HG03045 (cell line): Measurements from ENCODE around the gene GPR161.

ENCODE experiments used
- ATAC-seq: cut with Tn5 transposase; IDR thresholded peaks from one replicate; pipeline ENCODE4 v1.9.1; 2021; ENCODE audit warnings: mild to moderate bottlenecking, moderate library complexity; ENCODE audit not compliant: unreplicated experiment

Gene GPR161

DNA sequence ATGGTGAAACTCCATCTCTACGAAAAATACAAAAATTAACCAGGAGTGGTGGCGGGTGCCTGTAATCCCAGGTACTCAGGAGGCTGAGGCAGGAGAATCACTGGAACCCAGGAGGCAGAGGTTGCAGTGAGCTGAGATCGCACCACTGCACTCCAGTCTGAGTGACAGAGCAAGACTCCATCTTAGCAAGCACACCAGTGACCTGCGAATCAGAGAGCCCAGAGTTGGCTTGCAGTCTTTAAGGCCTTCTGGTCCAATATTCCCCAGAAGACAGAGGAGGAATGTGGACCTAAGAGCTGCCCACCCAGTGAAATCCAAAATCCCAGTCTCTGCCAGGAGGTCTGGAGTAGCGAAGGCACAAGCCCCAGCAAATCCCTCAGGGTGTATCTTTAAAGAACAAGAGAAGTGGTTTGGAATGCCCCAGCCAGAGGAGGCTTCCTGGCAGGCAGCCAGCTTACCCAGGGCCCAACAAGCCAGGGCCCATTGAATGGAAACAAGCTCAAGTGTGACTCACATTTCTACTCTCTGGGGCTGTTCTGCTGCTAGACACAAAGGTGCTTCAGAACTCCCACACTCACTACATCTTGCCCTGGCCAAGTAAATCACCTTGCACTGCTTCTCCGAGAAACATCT, 23.9 kb downstream of the GPR161 start:
- no peak for ATAC-seq

DNA sequence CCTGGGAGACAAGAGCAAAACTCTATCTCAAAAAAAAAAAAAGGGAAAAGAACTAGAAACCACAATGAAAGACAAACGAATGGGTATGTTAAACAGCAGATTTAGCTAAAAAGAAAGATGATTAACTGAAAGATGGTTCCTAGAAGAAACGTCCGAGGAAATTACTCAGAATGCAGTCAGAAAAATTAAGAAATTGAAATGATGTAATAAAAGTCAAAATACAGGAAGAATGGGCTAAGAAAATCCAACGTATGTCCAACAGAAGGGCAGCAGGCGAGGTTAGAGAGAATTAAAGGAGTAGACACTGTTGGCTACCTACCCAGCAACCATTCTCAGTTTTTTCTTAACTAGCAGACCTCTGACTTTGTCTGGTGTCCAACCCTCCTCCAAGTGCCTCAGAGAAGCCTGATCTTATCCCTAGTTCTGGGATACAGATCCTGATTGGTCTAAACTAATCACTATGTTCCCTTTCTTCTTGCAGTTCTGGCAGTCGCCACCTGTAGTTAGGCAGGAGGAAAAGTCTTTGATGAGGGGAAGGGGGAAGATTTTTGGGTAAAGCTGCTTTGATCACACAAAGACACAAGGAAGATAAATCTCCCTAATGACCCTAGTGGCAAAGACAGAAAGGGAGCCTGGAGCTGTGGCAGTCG, 25.7 kb downstream of the GPR161 start:
- ATAC-seq, result no peak

DNA sequence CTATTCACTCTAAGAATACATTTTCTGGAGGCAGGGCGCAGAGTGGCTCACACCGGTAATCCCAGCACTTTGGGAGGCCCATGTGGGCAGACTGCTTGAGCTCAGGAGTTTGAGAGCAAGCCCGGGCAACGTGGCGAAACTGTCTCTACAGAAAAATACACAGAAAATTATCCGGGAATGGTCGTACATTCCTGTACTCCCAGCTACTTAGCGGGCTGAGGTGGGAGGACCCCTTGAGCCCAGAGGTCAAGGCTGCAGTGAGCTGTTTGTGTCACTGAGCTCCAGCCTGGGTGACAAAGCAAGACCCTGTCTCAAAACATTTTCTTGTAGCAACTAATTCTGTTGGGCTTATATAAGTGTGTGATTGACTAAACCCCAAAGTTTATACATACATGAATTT, 30.5 kb downstream of the GPR161 start:
- no peak for ATAC-seq

GRCh38 chr1:168105846-168106245, 30.9 kb downstream of the GPR161 start:
- no peak for ATAC-seq

DNA sequence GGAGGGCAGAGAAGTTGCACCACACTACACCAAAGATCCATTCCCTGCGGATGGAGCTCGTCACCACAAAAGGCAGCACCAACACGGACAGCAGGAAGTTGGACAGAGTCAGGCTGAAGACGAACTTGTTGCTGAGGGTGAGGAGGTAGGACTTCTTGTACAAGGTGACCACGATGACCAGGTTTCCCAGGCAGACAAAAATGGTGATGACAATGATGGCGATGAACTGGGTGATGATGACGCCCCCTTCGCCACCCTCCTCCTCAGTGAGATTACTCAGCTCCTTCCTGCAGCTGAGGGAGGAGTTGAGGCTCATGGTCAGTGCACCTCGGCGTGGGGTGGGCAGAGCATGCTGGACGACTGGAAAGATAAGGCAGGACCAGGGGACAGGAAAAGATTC, 32.2 kb downstream of the GPR161 start:
- no peak for ATAC-seq

- no peak for ATAC-seq
Observed at GRCh38 chr1:168102487-168102886, 34.2 kb downstream of the GPR161 start.

DNA sequence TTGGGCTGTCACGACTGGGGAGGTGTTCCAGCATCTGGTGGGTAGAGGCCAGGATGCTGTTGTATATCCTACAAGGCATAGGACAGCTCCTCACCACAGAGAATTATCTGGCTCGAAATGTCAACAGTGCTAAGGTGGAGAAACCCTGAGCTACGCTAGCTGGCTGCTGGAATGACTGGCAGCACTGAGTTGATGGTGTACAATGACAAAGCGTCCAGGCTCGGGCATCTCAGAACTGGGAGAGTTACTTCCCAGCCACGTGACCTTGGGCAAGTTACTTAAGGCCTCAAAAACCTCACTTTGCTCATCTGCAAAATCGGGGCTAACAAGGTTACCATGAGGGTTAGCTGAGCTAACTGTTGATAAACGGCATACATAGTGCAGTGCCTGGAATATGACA, 35.4 kb downstream of the GPR161 start:
- ATAC-seq, result no peak

GRCh38 chr1:168100315-168101002, 36.3 kb downstream of the GPR161 start:
- ATAC-seq, result no peak

GRCh38 chr1:168099337-168099801, 37.4 kb downstream of the GPR161 start:
- ATAC-seq, result no peak

- no peak for ATAC-seq
Observed at GRCh38 chr1:168098534-168099320, 38.0 kb downstream of the GPR161 start.

- ATAC-seq, result no peak
Observed at GRCh38 chr1:168097921-168098528, 38.7 kb downstream of the GPR161 start.

DNA sequence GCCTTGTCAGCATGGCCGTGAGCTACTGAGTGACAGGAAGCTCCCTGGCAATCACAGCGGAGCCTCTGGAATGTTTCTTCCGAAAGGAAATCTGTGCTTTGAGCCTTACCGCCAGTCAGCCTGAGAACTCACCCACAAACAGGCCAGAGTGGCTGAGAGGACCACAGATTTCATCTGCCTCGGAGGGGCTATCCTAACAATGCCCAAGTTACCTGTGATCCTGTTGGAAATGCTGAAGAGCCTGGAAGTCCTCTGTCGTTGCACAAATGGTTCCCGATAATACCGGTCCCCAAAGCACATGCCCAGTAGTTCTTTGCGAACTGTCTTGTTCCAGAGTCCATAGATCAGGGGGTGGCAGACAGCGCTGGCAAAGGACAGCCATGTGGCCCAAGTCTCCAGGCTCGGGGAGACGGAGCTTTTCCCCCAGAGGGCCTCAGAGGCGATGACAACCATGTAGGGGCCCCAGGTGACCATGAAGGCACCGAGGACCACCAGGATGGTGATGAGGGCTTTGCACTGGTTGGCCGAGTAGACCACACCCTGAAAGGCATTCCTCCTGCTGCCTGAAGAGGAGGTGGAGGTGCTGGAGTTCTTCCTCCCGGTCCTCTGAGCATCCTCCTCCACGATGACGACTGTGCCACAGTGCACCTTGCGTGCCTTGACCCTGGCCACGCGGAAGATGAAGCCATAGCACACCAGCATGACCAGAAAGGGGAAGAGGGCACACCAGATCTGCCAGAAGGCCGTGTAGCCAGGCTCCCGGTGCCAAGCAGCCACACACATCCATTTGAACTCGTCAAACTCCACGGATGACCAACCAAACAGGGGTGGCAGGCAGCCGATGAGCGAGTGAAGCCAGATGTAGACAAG, 40.2 kb downstream of the GPR161 start:
- ATAC-seq, result no peak

DNA sequence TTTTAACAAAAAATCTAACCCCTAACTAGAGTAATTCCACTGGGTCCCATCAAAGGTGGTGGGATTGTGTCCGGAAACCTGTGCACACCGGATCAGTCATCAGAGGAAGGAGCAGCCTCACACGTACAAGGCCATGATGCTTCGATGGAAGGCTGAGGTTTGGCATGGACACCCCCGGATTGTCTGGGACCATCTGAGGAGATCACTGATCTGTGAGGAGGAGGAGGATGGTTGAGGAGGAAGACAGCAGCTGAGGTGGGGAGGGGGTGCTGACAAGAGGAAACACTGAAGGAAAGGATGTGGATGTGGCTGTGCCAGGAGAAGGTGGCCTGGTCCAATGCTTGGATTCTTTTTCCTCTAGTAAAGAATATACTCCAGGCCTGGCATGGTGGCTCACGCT, 41.3 kb downstream of the GPR161 start:
- no peak for ATAC-seq

- no peak for ATAC-seq
Observed at GRCh38 chr1:168093616-168094015, 43.1 kb downstream of the GPR161 start.

- ATAC-seq, result no peak
Observed at GRCh38 chr1:168092566-168093355, 44.0 kb downstream of the GPR161 start.

DNA sequence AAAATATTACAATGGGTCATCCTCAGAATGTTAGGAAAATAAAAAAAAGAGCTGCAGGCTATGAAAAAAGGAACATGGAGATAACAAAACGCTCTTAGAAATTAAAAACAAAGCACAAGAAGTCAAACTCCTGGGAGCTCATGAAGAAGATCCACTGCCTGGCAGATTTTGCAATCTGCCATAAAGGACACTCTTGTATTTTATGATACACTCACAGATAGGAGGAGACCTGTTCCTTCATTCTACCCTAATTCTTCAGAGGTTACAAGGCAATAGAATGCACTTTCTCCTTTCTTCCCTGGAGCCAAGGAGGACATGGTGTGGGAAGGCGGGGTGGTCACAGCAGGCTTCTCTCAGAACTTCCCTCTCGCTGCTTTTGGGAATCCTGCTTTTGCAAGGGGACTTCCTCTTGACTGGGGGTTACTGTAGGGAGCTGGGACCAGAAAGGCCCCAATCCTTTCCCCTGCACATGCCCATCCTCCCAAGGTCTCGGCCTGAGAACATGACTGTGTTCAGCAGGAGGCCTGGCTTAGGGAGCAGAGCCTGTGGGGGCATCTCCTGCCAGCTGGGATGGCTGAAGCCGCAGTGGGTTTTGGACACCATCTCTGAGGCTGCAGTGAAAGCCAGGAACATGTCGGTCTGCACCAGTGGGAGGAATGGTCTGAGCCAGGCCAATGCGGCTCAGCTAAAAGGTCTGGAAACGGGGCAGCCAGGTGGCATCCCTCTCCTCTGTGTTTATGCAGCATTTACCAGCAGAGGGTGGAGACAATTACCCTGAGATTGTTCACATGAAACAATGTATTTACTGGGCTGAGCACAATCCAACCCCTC, 44.8 kb downstream of the GPR161 start:
- no peak for ATAC-seq

- no peak for ATAC-seq
Observed at GRCh38 chr1:168091063-168091462, 45.7 kb downstream of the GPR161 start.

DNA sequence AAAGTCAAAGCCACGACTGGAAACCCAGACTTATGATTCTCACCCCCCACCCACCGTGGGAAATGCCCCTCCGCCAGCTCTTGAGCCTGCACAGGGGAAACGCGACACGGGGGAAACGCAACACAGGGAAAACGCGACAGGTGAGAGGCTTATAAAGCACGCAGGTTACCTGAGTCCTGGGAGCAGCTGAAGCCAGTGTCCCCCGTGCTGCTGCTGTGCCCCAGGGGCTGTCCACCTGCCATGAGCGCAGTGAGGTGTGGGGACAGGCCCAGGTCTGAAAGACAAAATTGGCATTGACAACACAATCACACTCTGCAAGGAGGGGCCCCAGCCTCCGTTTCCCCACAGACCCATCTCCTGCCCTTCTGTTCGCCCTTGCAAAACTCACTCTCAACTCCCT, 46.3 kb downstream of the GPR161 start:
- ATAC-seq, result no peak
